HG03097 (cell line): ENCODE measurements around the gene ISCA1.
A peak's percentile ranks its signal among the peaks of the same experiment; 100 is the strongest.

Experiments used
- ATAC-seq: cut with Tn5 transposase; IDR thresholded peaks from one replicate; pipeline ENCODE4 v1.9.1; 2021; ENCODE audit not compliant: unreplicated experiment, low FRiP score

ISCA1 gene

DNA sequence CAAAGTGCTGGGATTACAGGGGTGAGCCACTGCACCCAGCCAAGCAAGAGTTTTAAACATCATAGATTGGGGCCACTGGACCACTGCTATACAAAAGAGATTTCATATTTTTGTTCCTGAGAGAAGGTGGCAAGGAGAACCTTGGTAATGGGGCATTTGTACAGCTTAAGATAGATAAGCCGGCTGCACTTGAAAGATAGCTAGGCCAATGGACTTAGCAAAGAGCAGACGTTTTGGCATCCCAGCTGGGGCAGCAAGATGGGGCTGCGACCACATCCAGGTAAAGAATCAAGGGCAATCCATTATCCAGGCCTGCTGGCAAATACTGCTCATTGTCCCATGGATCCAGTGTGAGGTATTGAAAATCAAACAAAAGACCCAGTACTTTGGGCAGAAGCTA is 3.9 kb upstream of the ISCA1 start:
- ATAC-seq: no peak

GRCh38 chr9:86285261-86285660 is 2.9 kb upstream of the ISCA1 start:
- ATAC-seq: no peak

GRCh38 chr9:86282979-86283535 is 719 bp upstream of the ISCA1 start:
- peak; percentile 11 for ATAC-seq

DNA sequence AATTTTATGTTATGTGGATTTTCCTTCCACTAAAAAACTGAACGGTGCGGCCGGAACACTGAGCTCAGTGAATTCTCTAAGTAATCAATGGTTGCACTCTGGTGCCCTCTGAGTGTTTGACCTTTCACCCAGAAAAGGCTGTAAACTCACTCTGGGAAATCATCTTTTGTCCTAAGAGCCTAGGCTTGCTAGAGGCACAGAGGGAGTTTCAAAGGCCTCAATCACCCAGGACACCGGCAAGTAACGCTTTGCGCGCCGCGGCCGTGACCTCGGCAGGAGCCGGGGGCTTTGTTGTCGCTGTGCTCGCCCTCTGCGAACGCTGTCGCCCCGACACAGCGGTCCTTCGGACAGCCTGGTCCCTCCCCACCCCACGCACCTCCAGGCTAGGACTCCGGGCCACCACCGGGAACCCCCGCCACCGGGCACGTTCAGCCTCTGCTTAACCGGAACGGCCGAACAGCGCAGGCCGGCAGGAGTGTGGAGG is 703 bp downstream of the ISCA1 start:
- peak; percentile 1 for ATAC-seq

- no peak for ATAC-seq
Observed at GRCh38 chr9:86280580-86280979, 1.8 kb downstream of the ISCA1 start.

GRCh38 chr9:86279839-86280238 is 2.5 kb downstream of the ISCA1 start:
- ATAC-seq: no peak

DNA sequence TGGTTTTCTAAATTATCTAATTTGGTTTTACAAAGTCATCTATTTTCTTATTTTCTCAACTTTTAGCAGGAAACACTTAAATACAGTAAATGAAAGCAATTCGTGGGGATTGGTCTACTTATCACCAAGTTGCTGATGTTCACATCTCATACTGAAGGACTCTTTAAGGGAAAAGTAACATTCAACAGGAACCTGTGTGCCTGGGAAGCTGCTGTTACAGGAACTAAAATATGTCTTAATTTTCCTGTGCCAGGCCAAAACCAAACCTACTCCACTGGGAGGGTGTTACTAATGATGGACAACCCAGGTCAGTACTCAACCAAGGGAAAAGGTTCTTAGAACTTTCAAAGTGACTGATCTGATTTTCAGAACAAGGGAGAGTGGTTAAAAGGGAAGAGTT is 5.3 kb downstream of the ISCA1 start:
- ATAC-seq: no peak

- ATAC-seq: no peak
Observed at GRCh38 chr9:86275962-86276361, 6.4 kb downstream of the ISCA1 start.

- ATAC-seq: no peak
Observed at GRCh38 chr9:86274821-86275643, 7.3 kb downstream of the ISCA1 start.

- ATAC-seq: no peak
Observed at GRCh38 chr9:86272221-86272620, 10.1 kb downstream of the ISCA1 start.

DNA sequence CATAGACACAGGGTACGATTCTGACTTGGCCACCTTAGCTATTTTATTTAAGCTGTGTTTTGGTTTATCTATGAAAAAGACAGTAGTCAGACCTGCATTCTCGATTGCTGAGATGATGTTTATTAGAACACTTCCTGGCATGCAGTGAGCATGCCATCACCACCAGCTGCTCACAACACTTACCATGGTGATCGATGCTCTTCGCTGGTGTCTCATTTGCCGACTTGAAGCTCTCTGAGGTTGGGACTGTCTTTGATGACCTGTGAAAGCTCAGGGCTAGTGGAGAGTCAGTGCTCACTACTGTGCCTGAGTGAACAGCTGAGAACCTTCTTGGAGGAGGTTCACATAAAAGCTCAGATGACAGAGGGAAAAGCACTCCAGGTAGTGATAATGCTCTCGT is 18.5 kb downstream of the ISCA1 start:
- ATAC-seq: no peak

DNA sequence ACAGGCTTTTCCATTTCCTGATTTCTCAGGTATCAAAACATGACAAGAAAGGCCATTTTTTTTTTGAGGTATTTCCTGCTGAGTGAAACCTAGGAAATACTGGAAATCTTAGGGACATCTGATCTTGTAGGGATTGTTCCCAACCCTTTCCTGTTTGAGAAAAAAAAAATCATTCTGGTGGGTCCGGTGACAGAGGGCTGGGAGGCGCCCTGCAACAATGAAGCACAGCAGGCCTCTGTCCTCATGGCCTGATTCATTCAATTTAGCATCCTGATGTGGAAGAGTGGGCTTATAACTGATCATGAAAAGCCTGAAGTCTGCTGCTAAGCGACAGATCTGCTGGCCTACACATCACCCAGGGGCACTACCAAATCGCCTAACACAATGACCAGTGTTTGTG is 19.8 kb downstream of the ISCA1 start:
- ATAC-seq: no peak

GRCh38 chr9:86259557-86259956 is 22.8 kb downstream of the ISCA1 start, which contains the start of gene C9orf153:
TSS of gene C9orf153 (minus strand) at chr9:86259657. CDS start at chr9:86229603, 30,054 bp downstream.
- ATAC-seq: no peak

- no peak for ATAC-seq
Observed at GRCh38 chr9:86257391-86257790, 24.9 kb downstream of the ISCA1 start.

GRCh38 chr9:86256653-86257052 is 25.7 kb downstream of the ISCA1 start:
- no peak for ATAC-seq

DNA sequence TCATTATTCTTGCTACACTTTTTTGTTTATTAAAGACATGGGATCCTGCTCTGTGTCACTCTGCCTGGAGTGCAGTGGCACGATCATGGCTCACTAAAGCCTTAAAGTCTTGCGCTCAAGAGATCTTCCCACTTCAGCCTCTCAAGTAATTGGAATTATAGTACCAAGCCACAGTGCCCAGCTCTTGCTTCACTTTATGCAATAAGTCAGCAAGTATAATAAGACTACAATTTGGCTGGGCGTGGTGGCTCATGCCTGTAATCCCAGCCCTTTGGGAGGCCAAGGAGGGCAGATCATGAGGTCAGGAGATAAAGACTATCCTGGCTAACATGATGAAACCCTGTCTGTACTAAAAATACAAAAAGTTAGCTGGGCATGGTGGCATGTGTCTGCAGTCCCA is 28.8 kb downstream of the ISCA1 start:
- no peak for ATAC-seq

DNA sequence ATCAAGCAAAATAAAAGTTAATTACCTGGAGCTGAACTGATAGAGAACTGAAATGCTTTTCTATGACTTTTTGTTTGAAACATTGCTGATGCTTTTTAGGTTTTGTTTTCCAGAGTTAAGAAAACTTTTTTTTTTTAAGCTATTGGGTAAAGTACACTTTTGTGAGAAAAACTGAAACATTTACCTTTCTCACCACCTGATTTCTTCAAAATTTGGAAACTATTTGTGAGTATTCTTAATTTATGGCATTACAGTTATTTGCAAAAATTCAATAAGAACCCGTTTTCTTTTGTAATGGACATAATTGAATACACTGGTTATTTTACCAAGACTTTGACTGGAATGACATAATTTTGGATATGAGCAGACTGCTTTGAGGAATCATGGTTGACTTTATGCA is 29.5 kb downstream of the ISCA1 start:
- no peak for ATAC-seq

DNA sequence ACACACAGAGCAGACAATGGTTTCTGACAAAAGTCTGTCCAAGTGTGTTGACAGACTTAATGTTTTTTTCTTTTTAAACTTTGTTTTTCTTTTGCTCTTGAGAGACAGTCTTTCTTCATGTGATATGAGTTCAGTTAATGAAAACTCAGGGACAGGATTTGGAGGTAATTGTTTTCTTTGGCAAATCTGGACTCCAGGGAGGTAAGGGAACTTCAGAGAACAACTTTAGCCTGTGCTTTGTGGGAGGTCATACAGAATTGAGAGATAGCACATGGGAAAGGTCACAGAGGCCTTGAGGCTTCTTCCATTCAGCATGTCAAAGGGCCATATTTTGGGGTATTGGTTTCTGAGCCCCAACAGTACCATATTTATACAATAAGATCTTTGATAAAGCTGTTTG is 32.2 kb downstream of the ISCA1 start:
- ATAC-seq: no peak

- no peak for ATAC-seq
Observed at GRCh38 chr9:86248746-86249145, 33.6 kb downstream of the ISCA1 start.

DNA sequence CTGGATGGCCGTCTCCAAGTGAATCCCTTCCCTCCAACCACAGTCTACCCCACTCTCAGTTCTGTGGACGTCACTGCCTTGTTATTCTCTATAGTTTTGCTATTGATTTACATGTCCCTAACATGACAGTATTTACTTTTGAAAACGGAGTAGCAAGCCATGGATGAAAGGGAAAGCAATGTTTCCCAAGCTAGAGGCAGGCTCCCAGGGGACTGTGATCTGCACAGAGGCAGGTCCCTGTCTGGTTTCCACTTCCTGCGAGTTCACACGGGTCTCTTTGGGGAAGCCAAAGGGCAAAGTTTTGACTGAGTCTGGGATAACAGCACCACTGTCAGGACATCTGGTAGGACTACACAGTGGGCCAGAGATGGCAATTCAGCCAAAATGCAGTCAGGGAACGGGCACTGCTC is 35.6 kb downstream of the ISCA1 start:
- peak; percentile 96 for ATAC-seq

GRCh38 chr9:86242071-86242470 is 40.3 kb downstream of the ISCA1 start:
- no peak for ATAC-seq

GRCh38 chr9:86241216-86241615 is 41.1 kb downstream of the ISCA1 start:
- ATAC-seq: no peak
